PC-3 (cell line): ENCODE data around the gene LYL1. TPM values are rescaled to one million over a fixed set of nuclear protein-coding genes. Genes with fewer than 3 reads are reported as not detected.

Source experiments
- ATAC-seq: fragments of 200-7000 bp; cut with Tn5 transposase; 2 replicates; pipeline ENCODE4 v1.9.1; 2020; ENCODE audit warnings: mild to moderate bottlenecking, moderate library complexity
- BruUV-seq: library from RNA; stranded (reverse); fragments of 400-500 nt; replicated peaks from 2 replicates; lab custom pipeline; 2021; lab: Mats Ljungman, UMichigan
- CTCF ChIA-PET: fragments of 300-600 bp; sonication (Branson Sonifier 250); formaldehyde crosslinking; loops from one replicate; lab custom pipeline; 2022; ENCODE audit warnings: antibody characterized with exemption; lab: Charles Lee
- POLR2A ChIA-PET: fragments of 300-600 bp; sonication (Branson Sonifier 250); formaldehyde crosslinking; loops from one replicate; lab custom pipeline; 2022; ENCODE audit warnings: antibody characterized with exemption; ENCODE audit not compliant: unreplicated experiment; lab: Charles Lee
- DNase-seq: peaks from one replicate; pipeline ENCODE4 v3.0.0-alpha.2; 2015
- H2AFZ ChIP-seq: fragments of 300-600 bp; sonication (generic); 2 replicates; pipeline ENCODE4 v1.6.0; 2016; ENCODE audit warnings: antibody characterized with exemption, low read length
- H3F3A ChIP-seq: fragments of 300-600 bp; sonication (generic); one replicate; pipeline ENCODE4 v1.6.0; 2017; ENCODE audit warnings: antibody characterized with exemption, low read length, control low read depth, mild to moderate bottlenecking; ENCODE audit not compliant: unreplicated experiment
- H3K27ac ChIP-seq: fragments of 300-600 bp; sonication (generic); 2 replicates; pipeline ENCODE4 v1.5.1; 2016; ENCODE audit warnings: mild to moderate bottlenecking, low read length
- H3K27me3 ChIP-seq: fragments of 300-600 bp; sonication (generic); 2 replicates; pipeline ENCODE4 v1.6.1; 2016; ENCODE audit warnings: low read length, mixed read lengths
- H3K36me3 ChIP-seq: fragments of 300-600 bp; sonication (generic); 2 replicates; pipeline ENCODE4 v1.6.1; 2016; ENCODE audit warnings: low read depth, mixed run types, low read length, mixed read lengths
- H3K4me1 ChIP-seq: fragments of 300-600 bp; sonication (generic); 2 replicates; pipeline ENCODE4 v1.5.1; 2016; ENCODE audit warnings: low read length; ENCODE audit not compliant: insufficient read depth
- H3K4me2 ChIP-seq: fragments of 300-600 bp; sonication (generic); 2 replicates; pipeline ENCODE4 v1.6.0; 2016; ENCODE audit warnings: low read length
- H3K4me3 ChIP-seq: fragments of 300-600 bp; sonication (generic); 2 replicates; pipeline ENCODE4 v1.5.1; 2016; ENCODE audit warnings: mild to moderate bottlenecking, low read length, mixed read lengths
- H3K79me2 ChIP-seq: fragments of 300-600 bp; sonication (generic); 2 replicates; pipeline ENCODE4 v1.6.1; 2017; ENCODE audit warnings: low read length, mixed read lengths
- H3K9ac ChIP-seq: fragments of 300-600 bp; sonication (generic); 2 replicates; pipeline ENCODE4 v1.6.0; 2016; ENCODE audit warnings: mild to moderate bottlenecking, low read length
- H3K9me2 ChIP-seq: fragments of 300-600 bp; sonication (generic); replicated peaks from 2 replicates; pipeline ENCODE4 v1.6.1; 2016; ENCODE audit warnings: mixed run types, low read length, mixed read lengths
- H3K9me3 ChIP-seq: fragments of 300-600 bp; sonication (generic); 2 replicates; pipeline ENCODE4 v1.6.1; 2016; ENCODE audit warnings: low read length, mixed read lengths
- H4K20me1 ChIP-seq: fragments of 300-600 bp; sonication (generic); 2 replicates; pipeline ENCODE4 v1.6.1; 2016; ENCODE audit warnings: low read length, mixed read lengths
- EZH2 ChIP-seq: fragments of 300-600 bp; sonication (generic); IDR thresholded peaks from one replicate; pipeline ENCODE4 v1.6.1; 2017; ENCODE audit warnings: antibody characterized with exemption, mild to moderate bottlenecking, low read length; ENCODE audit not compliant: unreplicated experiment
- EZH2phosphoT487 ChIP-seq: fragments of 300-600 bp; sonication (generic); IDR thresholded peaks from 2 replicates; pipeline ENCODE4 v1.6.1; 2018; ENCODE audit warnings: mild to moderate bottlenecking, antibody characterized with exemption, low read length, borderline replicate concordance
- intact Hi-C: fragments of 100-400 bp; cut with micrococcal nuclease; formaldehyde crosslinking; loops from 2 replicates; pipeline ENCODE4 v1.9.0; 2023
- total RNA-seq: library from RNA; depleted of rRNA; stranded (reverse); fragments of >200 nt; gene quantifications from 2 replicates; pipeline ENCODE4 v1.2.3, GENCODE V29; 2014
- TF ChIP-seq, protein P1 (sequence below): fragments of 300-600 bp; sonication (generic); conservative IDR thresholded peaks from 2 replicates; pipeline ENCODE4 v1.5.1; 2017; ENCODE audit warnings: antibody characterized with exemption, low read depth, mild to moderate bottlenecking, low read length

Gene LYL1
- total RNA-seq, 1 experiment from 2014 or later = 3.3 TPM

DNA sequence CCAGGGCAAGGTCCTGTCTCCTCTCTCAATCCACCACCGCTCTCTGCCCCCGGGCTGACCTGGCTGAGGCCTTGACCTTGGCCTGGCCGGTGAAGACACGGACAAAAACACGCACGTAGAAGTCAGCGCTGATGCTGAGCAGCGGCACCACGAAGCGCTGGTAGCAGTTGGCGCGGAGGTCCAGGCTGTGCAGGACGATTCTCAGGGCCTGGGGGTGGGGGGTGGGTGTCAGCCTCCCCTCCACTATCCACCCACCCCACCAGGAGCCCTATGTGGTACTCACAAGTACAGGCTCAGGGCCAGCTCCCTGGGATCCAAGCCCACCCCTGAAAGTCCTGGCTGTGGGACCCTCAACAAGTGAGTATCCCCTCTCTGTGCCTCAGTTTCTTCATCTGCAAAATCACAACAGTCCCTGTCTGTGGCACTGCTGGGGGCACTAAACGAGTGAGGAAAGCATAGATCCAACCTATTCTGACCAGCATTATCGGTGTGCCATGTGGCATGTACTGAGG lies 7.5 kb upstream of the LYL1 start:
- Histone ChIP-seq H3K9me2 (no peaks in the 10 kb centered on the region), H3K4me2 (no peak overlapping the region), H3K36me3 (peaks cover 25% of the 10 kb centered on the region; the same call in 1 of the 2 replicates), H3F3A (no peaks in the 10 kb centered on the region), H3K79me2 (peaks cover 17% of the 10 kb centered on the region), H4K20me1 (no peaks in the 10 kb centered on the region), H3K27me3 (no peaks in the 10 kb centered on the region), H3K4me1 (peaks cover 5% of the 10 kb centered on the region), H2AFZ (no peak overlapping the region), H3K9ac (no peak overlapping the region), H3K4me3 (no peak overlapping the region), H3K9me3 (no peaks in the 10 kb centered on the region), H3K27ac (no peak overlapping the region)
- ATAC-seq (no peak), DNase-seq (no peak)
- POLR2A ChIA-PET = no interaction called here
- CTCF ChIA-PET = no interaction called here
- no TSS peak for BruUV-seq
- intact Hi-C loops = no loop called here
- TF ChIP-seq EZH2phosphoT487 (no peak), EZH2 (no peak)
- TF ChIP-seq, protein P1, sequence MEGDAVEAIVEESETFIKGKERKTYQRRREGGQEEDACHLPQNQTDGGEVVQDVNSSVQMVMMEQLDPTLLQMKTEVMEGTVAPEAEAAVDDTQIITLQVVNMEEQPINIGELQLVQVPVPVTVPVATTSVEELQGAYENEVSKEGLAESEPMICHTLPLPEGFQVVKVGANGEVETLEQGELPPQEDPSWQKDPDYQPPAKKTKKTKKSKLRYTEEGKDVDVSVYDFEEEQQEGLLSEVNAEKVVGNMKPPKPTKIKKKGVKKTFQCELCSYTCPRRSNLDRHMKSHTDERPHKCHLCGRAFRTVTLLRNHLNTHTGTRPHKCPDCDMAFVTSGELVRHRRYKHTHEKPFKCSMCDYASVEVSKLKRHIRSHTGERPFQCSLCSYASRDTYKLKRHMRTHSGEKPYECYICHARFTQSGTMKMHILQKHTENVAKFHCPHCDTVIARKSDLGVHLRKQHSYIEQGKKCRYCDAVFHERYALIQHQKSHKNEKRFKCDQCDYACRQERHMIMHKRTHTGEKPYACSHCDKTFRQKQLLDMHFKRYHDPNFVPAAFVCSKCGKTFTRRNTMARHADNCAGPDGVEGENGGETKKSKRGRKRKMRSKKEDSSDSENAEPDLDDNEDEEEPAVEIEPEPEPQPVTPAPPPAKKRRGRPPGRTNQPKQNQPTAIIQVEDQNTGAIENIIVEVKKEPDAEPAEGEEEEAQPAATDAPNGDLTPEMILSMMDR = no peak

DNA sequence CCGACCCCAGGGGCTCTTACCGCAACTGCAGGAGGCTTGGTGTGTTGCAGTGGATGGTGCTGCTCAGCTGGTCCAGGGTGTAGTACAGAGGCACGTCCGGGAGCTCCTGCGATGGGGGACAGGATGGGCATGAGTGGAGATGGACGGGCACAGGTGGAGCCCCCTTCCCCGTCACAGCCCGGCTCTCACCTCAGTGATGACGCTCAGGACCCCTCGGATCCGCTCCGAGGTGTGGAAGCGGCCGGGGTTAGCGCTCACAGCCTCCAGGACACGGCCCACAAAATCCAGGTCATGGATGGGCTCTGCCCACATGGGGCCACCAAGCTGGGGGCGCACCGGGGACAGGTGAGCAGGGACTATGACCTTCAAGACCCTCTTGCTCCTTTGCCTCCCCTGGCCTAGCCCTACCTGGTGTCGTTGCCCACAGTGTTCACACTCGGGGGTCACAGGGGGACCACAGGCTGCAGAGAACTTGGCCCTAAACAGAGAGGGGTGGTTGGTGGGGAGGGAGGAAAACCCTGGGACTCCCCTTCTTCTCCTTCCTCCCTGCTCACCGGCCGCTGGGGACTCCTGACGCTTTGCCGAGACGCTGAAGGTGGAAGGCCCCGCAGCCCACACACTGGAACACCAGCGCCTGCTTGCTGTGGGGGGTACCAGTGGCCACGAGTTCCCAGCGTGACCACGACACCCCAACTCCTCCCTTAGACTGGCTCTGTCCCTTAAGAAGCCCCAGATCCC lies 6.9 kb upstream of the LYL1 start:
- peaks cover 12% of the 10 kb centered on the region for H3K79me2 ChIP-seq
- TF ChIP-seq, protein P1 = no peak
- TF ChIP-seq EZH2phosphoT487 = no peak
- no peak for TF ChIP-seq EZH2
- no peaks in the 10 kb centered on the region for H3K4me1 ChIP-seq
- no peak overlapping the region for H2AFZ ChIP-seq
- ChIA-PET CTCF (interaction anchor here (1.2 kb wide), 1 partner anchor 17 kb away, joined by 68 read pairs; no protein-coding TSS in a partner anchor), POLR2A (no interaction called here)
- no peaks in the 10 kb centered on the region for H3K9me3 ChIP-seq
- no peak overlapping the region for H3K4me3 ChIP-seq
- no peak overlapping the region for H3K27ac ChIP-seq
- BruUV-seq = no TSS peak
- H3K36me3 ChIP-seq = peaks cover 21% of the 10 kb centered on the region; the same call in 1 of the 2 replicates
- ATAC-seq = no peak
- H3F3A ChIP-seq = no peaks in the 10 kb centered on the region
- no peaks in the 10 kb centered on the region for H3K9me2 ChIP-seq
- H3K27me3 ChIP-seq = no peaks in the 10 kb centered on the region
- no peak overlapping the region for H3K4me2 ChIP-seq
- DNase-seq = no peak
- intact Hi-C loops = loop anchor here (2.0 kb wide), 1 partner anchor 17 kb away; no protein-coding TSS in a partner anchor
- no peaks in the 10 kb centered on the region for H4K20me1 ChIP-seq
- no peak overlapping the region for H3K9ac ChIP-seq
